H1 (cell line): ENCODE measurements around the gene INPP5A. TPM values are rescaled to one million over a fixed set of nuclear protein-coding genes. Genes with fewer than 3 reads are reported as not detected.

Experiments
- CTCF ChIA-PET: fragments of 300-600 bp; sonication (Branson Sonifier 250); formaldehyde crosslinking; loops from one replicate; lab custom pipeline; 2021; ENCODE audit not compliant: partially characterized antibody; lab: Charles Lee
- POLR2A ChIA-PET: fragments of 300-600 bp; sonication (Branson Sonifier 250); formaldehyde crosslinking; loops from one replicate; lab custom pipeline; 2021; ENCODE audit warnings: inconsistent platforms; ENCODE audit not compliant: partially characterized antibody; lab: Charles Lee
- DNase-seq, 2 experiments: peaks; one replicate each; pipeline versions ENCODE4 v3.0.0 to v3.0.0-alpha.2; 2010 to 2022; ENCODE audit warnings: low spot score in 2 of 2, low read depth in 1 of 2, mixed read lengths in 1 of 2
- FAIRE-seq: peaks from 2 replicates; lab custom pipeline; 2011; peaks lifted over from hg19 to GRCh38; lab: Jason Lieb, UNC
- H2AFZ ChIP-seq: 2 replicates; pipeline ENCODE4 v1.8.1; 2012; ENCODE audit warnings: low read length, inconsistent platforms
- H2AK5ac ChIP-seq: 2 replicates; pipeline ENCODE4 v1.6.1; 2013; ENCODE audit warnings: low read depth, low read length
- H2BK120ac ChIP-seq: replicated peaks from 2 replicates; pipeline ENCODE3; 2013; ENCODE audit warnings: low read depth, low read length, inconsistent platforms
- H2BK12ac ChIP-seq: 2 replicates; pipeline ENCODE4 v1.6.1; 2013; ENCODE audit warnings: low read depth, low read length
- H2BK15ac ChIP-seq: 2 replicates; pipeline ENCODE4 v1.6.1; 2013; ENCODE audit warnings: low read length
- H2BK20ac ChIP-seq: 2 replicates; pipeline ENCODE4 v1.6.1; 2013; ENCODE audit warnings: low read length
- H2BK5ac ChIP-seq: 2 replicates; pipeline ENCODE4 v1.6.1; 2013; ENCODE audit warnings: low read depth, low read length
- H3K14ac ChIP-seq: 2 replicates; pipeline ENCODE4 v1.6.1; 2013; ENCODE audit warnings: inconsistent platforms; ENCODE audit not compliant: insufficient read length
- H3K18ac ChIP-seq: 2 replicates; pipeline ENCODE4 v1.6.1; 2013; ENCODE audit warnings: low read length; ENCODE audit errors: extremely low read depth
- H3K23ac ChIP-seq: 2 replicates; pipeline ENCODE4 v1.6.1; 2013; ENCODE audit warnings: inconsistent platforms; ENCODE audit not compliant: insufficient read length
- H3K23me2 ChIP-seq: 2 replicates; pipeline ENCODE4 v1.6.1; 2013; ENCODE audit warnings: low read depth, low read length
- H3K27ac ChIP-seq: 2 replicates; pipeline ENCODE4 v1.6.1; 2011; ENCODE audit warnings: low read depth, low read length, inconsistent platforms
- H3K27me3 ChIP-seq, 4 experiments: replicated peaks in 1 of 4; 1 replicate in 1 of 4; 2 replicates in 3 of 4; pipeline versions ENCODE4 v1.6.1 to v1.8.1; 2011 to 2013; ENCODE audit warnings: low read length in 3 of 4, mild to moderate bottlenecking in 3 of 4, inconsistent platforms in 2 of 4, mixed read lengths in 2 of 4, moderate library complexity in 1 of 4; ENCODE audit not compliant: control insufficient read depth in 3 of 4, insufficient read depth in 3 of 4; ENCODE audit errors: extremely low read depth in 1 of 4
- H3K36me3 ChIP-seq, 4 experiments: 2 replicates each; pipeline versions ENCODE4 v1.6.1 to v1.8.1; 2011 to 2013; ENCODE audit warnings: mild to moderate bottlenecking in 4 of 4, low read length in 3 of 4, moderate library complexity in 2 of 4, control low read depth in 1 of 4, inconsistent platforms in 1 of 4; ENCODE audit not compliant: insufficient read depth in 4 of 4, control insufficient read depth in 2 of 4
- H3K4ac ChIP-seq: replicated peaks from 2 replicates; pipeline ENCODE3; 2013; ENCODE audit warnings: low read length, low read depth, mixed read lengths, inconsistent platforms; ENCODE audit not compliant: insufficient read length
- H3K4me1 ChIP-seq, 4 experiments: replicated peaks in 1 of 4; 1 replicate in 1 of 4; 2 replicates in 3 of 4; pipeline versions ENCODE4 v1.6.1 to v1.8.1; 2011 to 2013; ENCODE audit warnings: low read length in 3 of 4, inconsistent platforms in 2 of 4, mixed read lengths in 1 of 4; ENCODE audit not compliant: insufficient read depth in 4 of 4, control insufficient read depth in 3 of 4
- H3K4me2 ChIP-seq, 2 experiments: 2 replicates each; pipeline versions ENCODE4 v1.6.1 to v1.8.1; 2011 to 2013; ENCODE audit warnings: low read depth in 2 of 2, low read length in 2 of 2, control low read depth in 1 of 2, inconsistent platforms in 1 of 2, mild to moderate bottlenecking in 1 of 2; ENCODE audit not compliant: insufficient read depth in 1 of 2
- H3K4me3 ChIP-seq, 4 experiments: fragments of 200-600, 300-600 bp in 1 of 4; sonication (generic), shearing (Covaris generic), sonication (Bioruptor Twin) in 1 of 4; 2 replicates each; pipeline versions ENCODE4 v1.5.1 to v1.8.1; 2011 to 2016; ENCODE audit warnings: low read length in 4 of 4, low read depth in 3 of 4, control low read depth in 2 of 4, inconsistent platforms in 2 of 4, mild to moderate bottlenecking in 2 of 4, mixed read lengths in 1 of 4, moderate library complexity in 1 of 4; ENCODE audit not compliant: insufficient read depth in 2 of 4; ENCODE audit errors: extremely low read depth in 1 of 4
- H3K56ac ChIP-seq: replicated peaks from 2 replicates; pipeline ENCODE3; 2013; ENCODE audit warnings: low read depth, mild to moderate bottlenecking, mixed read lengths, low read length, inconsistent platforms; ENCODE audit not compliant: insufficient read length
- H3K79me1 ChIP-seq: 2 replicates; pipeline ENCODE4 v1.6.1; 2013; ENCODE audit warnings: low read depth, low read length, control low read depth
- H3K79me2 ChIP-seq, 2 experiments: 2 replicates each; pipeline versions ENCODE4 v1.6.1 to v1.8.1; 2012 to 2013; ENCODE audit warnings: low read length in 2 of 2, mild to moderate bottlenecking in 2 of 2, inconsistent platforms in 1 of 2; ENCODE audit not compliant: insufficient read depth in 2 of 2, control insufficient read depth in 1 of 2
- H3K9ac ChIP-seq, 4 experiments: replicated peaks in 1 of 4; 1 replicate in 1 of 4; 2 replicates in 3 of 4; pipeline versions ENCODE4 v1.6.1 to v1.8.1; 2011 to 2013; ENCODE audit warnings: low read depth in 3 of 4, low read length in 3 of 4, control low read depth in 2 of 4, mild to moderate bottlenecking in 2 of 4, moderate library complexity in 2 of 4, inconsistent platforms in 1 of 4; ENCODE audit errors: extremely low read depth in 1 of 4
- H3K9me3 ChIP-seq, 2 experiments: 2 replicates each; pipeline versions ENCODE4 v1.6.1 to v1.8.1; 2012 to 2013; ENCODE audit warnings: mild to moderate bottlenecking in 2 of 2, moderate library complexity in 2 of 2, control low read depth in 1 of 2, inconsistent platforms in 1 of 2, low read depth in 1 of 2, low read length in 1 of 2, mixed read lengths in 1 of 2; ENCODE audit not compliant: insufficient read depth in 2 of 2
- H4K20me1 ChIP-seq, 2 experiments: replicated peaks in 1 of 2; 2 replicates each; pipeline versions ENCODE3 to v1.8.1; 2011 to 2013; ENCODE audit warnings: inconsistent platforms in 2 of 2, low read length in 2 of 2, mild to moderate bottlenecking in 1 of 2; ENCODE audit not compliant: insufficient read depth in 2 of 2, control insufficient read depth in 1 of 2
- H4K5ac ChIP-seq: 2 replicates; pipeline ENCODE4 v1.6.1; 2013; ENCODE audit warnings: low read length, low read depth, mixed read lengths, inconsistent platforms; ENCODE audit not compliant: insufficient read length
- H4K8ac ChIP-seq: 2 replicates; pipeline ENCODE4 v1.8.0; 2013; ENCODE audit warnings: mild to moderate bottlenecking, moderate library complexity, low read length, inconsistent platforms; ENCODE audit not compliant: insufficient read depth; ENCODE audit errors: extremely low read depth
- H4K91ac ChIP-seq: replicated peaks from 2 replicates; pipeline ENCODE3; 2013; ENCODE audit warnings: low read length, mixed read lengths, inconsistent platforms; ENCODE audit not compliant: insufficient read length
- BCL11A ChIP-seq, 2 experiments: IDR thresholded peaks; one replicate each; pipeline ENCODE4 v1.6.1; 2011; ENCODE audit warnings: low read depth in 2 of 2, low read length in 2 of 2, mild to moderate bottlenecking in 2 of 2
- CHD1 ChIP-seq: IDR thresholded peaks from 2 replicates; pipeline ENCODE4 v1.6.1; 2012; ENCODE audit warnings: low read depth, low read length, improper control_type of control experiment
- CREB1 ChIP-seq: IDR thresholded peaks from 2 replicates; pipeline ENCODE4 v1.6.1; 2012; ENCODE audit warnings: inconsistent platforms
- EGR1 ChIP-seq: IDR thresholded peaks from 2 replicates; pipeline ENCODE4 v1.6.1; 2011; ENCODE audit warnings: low read depth, low read length, borderline replicate concordance
- EP300 ChIP-seq, 2 experiments: IDR thresholded peaks; 1 replicate in 1 of 2; 2 replicates in 1 of 2; pipeline ENCODE4 v1.6.1; 2011 to 2012; ENCODE audit warnings: low read depth in 2 of 2, low read length in 2 of 2, mild to moderate bottlenecking in 2 of 2, borderline replicate concordance in 1 of 2, inconsistent platforms in 1 of 2, moderate library complexity in 1 of 2
- POU5F1 ChIP-seq: IDR thresholded peaks from 2 replicates; pipeline ENCODE4 v1.6.1; 2011; ENCODE audit warnings: low read depth, mild to moderate bottlenecking, low read length, moderate library complexity
- RNF2 ChIP-seq: fragments of 200-900, 300-1000 bp; sonication (generic); IDR thresholded peaks from 2 replicates; pipeline ENCODE4 v1.7.1; 2016; ENCODE audit warnings: borderline replicate concordance, low read depth, mild to moderate bottlenecking, antibody characterized with exemption, low read length; ENCODE audit not compliant: poor library complexity, severe bottlenecking; ENCODE audit errors: missing control alignments
- WGBS, 2 experiments: shearing (Covaris generic) in 1 of 2; methylation state at CpG; one replicate each; pipeline versions ENCODE4 v1.1.6 to v1.1.7; 2013 to 2015; ENCODE audit warnings: low lambda C conversion rate in 2 of 2, mixed read lengths in 2 of 2, inconsistent platforms in 1 of 2, low coverage in 1 of 2, missing lambda C conversion rate in 1 of 2; ENCODE audit not compliant: insufficient replicate concordance in 2 of 2, insufficient coverage in 1 of 2, insufficient read length in 1 of 2; ENCODE audit errors: extremely low coverage in 1 of 2, missing lambda C conversion rate in 1 of 2; 5-methylcytosine and 5-hydroxymethylcytosine counted together
- polyA plus RNA-seq, 7 experiments: library from polyadenylated mRNA; depleted of rRNA in 3 of 7; stranded (reverse) in 5 of 7; unstranded in 2 of 7; fragments of >200 nt in 5 of 7; fragments of 200-250 nt in 2 of 7; gene quantifications; 1 replicate in 5 of 7; 2 replicates in 1 of 7; 4 replicates in 1 of 7; pipeline versions ENCODE4 v1.2.1 to v1.2.3, GENCODE V29; 2011 to 2013; ENCODE audit warnings: missing spikeins in 2 of 7, mixed read lengths in 2 of 7
- total RNA-seq: library from RNA; stranded (reverse); fragmentation: NEBNext Ultra II Directional; extraction: Animal tissue kit (Norgen Biotek cat#: 25700); gene quantifications from 2 replicates; pipeline ENCODE4 v1.2.1, GENCODE V29; 2021
- TF ChIP-seq, protein P1 (sequence below): IDR thresholded peaks from 2 replicates; pipeline ENCODE4 v1.6.1; 2011; ENCODE audit warnings: low read length, improper control_type of control experiment

Gene INPP5A
- total and polyA plus RNA-seq, 2 of the 8 experiments (the other 6 are each of a cell fraction or from before 2014, with no cell fraction given): 19.7 to 27.5 TPM

DNA sequence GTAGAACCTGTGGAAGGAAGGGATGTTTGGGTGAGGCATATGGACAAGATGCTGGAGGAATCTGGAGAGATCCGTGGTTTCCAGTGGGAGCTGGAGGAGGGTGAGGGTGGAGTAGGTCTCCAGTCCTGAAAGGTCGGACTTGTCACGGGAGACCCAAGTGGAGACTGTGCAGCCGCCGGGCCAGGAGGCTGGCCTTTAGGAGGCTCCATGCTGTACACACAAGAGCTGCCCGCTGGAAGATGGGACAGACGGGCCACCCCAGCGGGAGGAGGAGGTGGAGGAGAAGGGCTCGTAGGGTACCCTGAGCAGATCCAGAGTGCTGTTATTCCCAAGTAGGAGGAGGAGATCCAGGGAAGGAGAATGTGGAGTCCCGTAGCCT, 141.6 kb downstream of the INPP5A start:
- Histone ChIP-seq H3K27ac (no peak overlapping the region), H3K4me3 (no peak overlapping the region), H2AK5ac (no peak overlapping the region), H3K18ac (no peak overlapping the region), H2BK12ac (no peak overlapping the region), H3K4ac (no peak overlapping the region), H2BK5ac (no peak overlapping the region), H2BK120ac (no peak overlapping the region), H2BK20ac (no peak overlapping the region), H3K4me1 (no peaks in the 10 kb centered on the region), H3K14ac (no peak overlapping the region), H4K8ac (no peak overlapping the region; the same call in 1 of the 2 replicates), H3K79me1 (no peaks in the 10 kb centered on the region; the same call in 1 of the 2 replicates), H3K23ac (no peak overlapping the region), H2AFZ (no peak overlapping the region), H3K27me3 (no peaks in the 10 kb centered on the region), H3K36me3 (no peaks in the 10 kb centered on the region), H3K9me3 (peaks cover 0 to 12% of the 10 kb centered on the region in 2 experiments; a peak in 1 of 4 replicates), H2BK15ac (no peak overlapping the region), H3K56ac (no peak overlapping the region), H3K4me2 (no peak overlapping the region), H4K91ac (no peak overlapping the region), H3K23me2 (no peaks in the 10 kb centered on the region), H4K5ac (no peak overlapping the region), H3K9ac (no peak overlapping the region), H4K20me1 (no peaks in the 10 kb centered on the region), H3K79me2 (no peaks in the 10 kb centered on the region; a peak in 1 of 4 replicates)
- WGBS, 2 experiments: 86% methylated on average over 10 of the region's 10 CpGs; no CpG with 5 or more reads in 1 of the 2 experiments
- ChIA-PET CTCF (no interaction called here), POLR2A (no interaction called here)
- FAIRE-seq: no peak
- no peak for DNase-seq
- no peak for TF ChIP-seq CHD1
- TF ChIP-seq EGR1: no peak
- no peak for TF ChIP-seq CREB1
- TF ChIP-seq, protein P1, sequence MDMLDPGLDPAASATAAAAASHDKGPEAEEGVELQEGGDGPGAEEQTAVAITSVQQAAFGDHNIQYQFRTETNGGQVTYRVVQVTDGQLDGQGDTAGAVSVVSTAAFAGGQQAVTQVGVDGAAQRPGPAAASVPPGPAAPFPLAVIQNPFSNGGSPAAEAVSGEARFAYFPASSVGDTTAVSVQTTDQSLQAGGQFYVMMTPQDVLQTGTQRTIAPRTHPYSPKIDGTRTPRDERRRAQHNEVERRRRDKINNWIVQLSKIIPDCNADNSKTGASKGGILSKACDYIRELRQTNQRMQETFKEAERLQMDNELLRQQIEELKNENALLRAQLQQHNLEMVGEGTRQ: no peak
- no peak for TF ChIP-seq BCL11A (IDR thresholded peaks at IDR 0.05; ENCODE audit: low read depth in 2 of 2, low read length in 2 of 2)
- no peak for TF ChIP-seq POU5F1
- no peak for TF ChIP-seq RNF2
- TF ChIP-seq EP300 (IDR thresholded peaks at IDR 0.05; ENCODE audit: borderline replicate concordance in 1 of 2, low read depth in 2 of 2, low read length in 2 of 2): no peak
